ENCODE data around the gene ZFP90.

DNA sequence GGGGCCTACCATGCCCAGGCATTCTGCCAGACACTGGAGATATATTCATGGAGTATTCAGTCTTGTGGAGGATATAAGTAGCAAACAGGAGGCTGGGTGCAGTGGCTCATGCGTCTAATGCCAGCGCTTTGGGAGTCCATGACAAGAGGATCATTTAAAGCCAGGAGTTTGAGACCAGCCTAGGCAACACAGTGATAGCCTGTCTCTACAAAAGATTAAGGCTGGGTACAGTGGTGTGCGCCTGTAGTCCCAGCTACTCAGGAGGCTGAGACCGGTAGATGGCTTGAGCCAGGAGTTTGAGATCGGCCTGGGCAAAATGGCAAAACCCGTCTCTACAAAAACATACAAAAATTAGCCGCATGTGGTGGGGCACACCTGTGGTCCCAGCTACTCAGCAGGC is 68.4 kb downstream of the ZFP90 start:
- TF ChIP-seq, protein P1, sequence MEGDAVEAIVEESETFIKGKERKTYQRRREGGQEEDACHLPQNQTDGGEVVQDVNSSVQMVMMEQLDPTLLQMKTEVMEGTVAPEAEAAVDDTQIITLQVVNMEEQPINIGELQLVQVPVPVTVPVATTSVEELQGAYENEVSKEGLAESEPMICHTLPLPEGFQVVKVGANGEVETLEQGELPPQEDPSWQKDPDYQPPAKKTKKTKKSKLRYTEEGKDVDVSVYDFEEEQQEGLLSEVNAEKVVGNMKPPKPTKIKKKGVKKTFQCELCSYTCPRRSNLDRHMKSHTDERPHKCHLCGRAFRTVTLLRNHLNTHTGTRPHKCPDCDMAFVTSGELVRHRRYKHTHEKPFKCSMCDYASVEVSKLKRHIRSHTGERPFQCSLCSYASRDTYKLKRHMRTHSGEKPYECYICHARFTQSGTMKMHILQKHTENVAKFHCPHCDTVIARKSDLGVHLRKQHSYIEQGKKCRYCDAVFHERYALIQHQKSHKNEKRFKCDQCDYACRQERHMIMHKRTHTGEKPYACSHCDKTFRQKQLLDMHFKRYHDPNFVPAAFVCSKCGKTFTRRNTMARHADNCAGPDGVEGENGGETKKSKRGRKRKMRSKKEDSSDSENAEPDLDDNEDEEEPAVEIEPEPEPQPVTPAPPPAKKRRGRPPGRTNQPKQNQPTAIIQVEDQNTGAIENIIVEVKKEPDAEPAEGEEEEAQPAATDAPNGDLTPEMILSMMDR (conservative IDR thresholded peaks at IDR 0.05 in 1 of 2, IDR thresholded peaks at IDR 0.05 in 1 of 2; ENCODE audit: extremely low read depth in 1 of 2, insufficient read depth in 1 of 2, low read depth in 1 of 2, low read length in 2 of 2), result no peak
- TF ChIP-seq EZH2 (IDR thresholded peaks at IDR 0.05; ENCODE audit: borderline replicate concordance, low read length), result no peak
